Stimulated activated naive CD8-positive, alpha-beta T cell treated with anti-CD3 and anti-CD28 coated beads, Interleukin-15, Interleukin-2, amounts not matched to agents 100 ng/mL and 50 ng/mL, for 24 hours (primary cell): ENCODE results near the gene C1orf232.

Source experiments
- H3K27ac Mint-ChIP-seq: one replicate; pipeline ENCODE4 v1.8.0; 2021; ENCODE audit warnings: mild to moderate bottlenecking, mixed read lengths
- H3K27me3 Mint-ChIP-seq: one replicate; pipeline ENCODE4 v1.8.0; 2021; ENCODE audit warnings: mixed read lengths
- H3K36me3 Mint-ChIP-seq: one replicate; pipeline ENCODE4 v1.8.0; 2021; ENCODE audit warnings: low read depth, mixed read lengths
- H3K4me1 Mint-ChIP-seq: one replicate; pipeline ENCODE4 v1.8.0; 2021; ENCODE audit warnings: low read depth, mixed read lengths
- H3K4me3 Mint-ChIP-seq: one replicate; pipeline ENCODE4 v1.8.0; 2021; ENCODE audit warnings: mild to moderate bottlenecking, mixed read lengths
- H3K9me3 Mint-ChIP-seq: one replicate; pipeline ENCODE4 v1.8.0; 2021; ENCODE audit warnings: mixed read lengths

The C1orf232 gene

DNA sequence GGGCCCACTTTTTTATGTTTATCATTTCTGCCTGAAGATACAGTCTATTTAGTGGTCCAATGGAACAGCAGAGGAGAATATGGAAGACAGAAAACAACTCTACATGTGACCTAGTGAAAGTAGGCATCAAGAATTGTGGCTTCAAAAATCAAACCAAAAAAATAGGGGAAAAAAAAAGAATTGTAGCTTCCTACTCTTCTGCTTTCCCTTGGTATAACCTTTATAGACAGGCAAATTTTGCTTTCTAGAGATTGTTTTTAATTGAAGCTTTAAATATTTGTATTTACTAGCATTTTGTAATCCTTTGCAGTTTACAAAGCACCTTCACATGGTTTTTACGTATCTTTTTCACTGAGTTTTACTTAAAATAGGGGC is 42.8 kb downstream of the C1orf232 start:
- H3K36me3 Mint-ChIP-seq: peaks cover 23% of the 10 kb centered on the region

DNA sequence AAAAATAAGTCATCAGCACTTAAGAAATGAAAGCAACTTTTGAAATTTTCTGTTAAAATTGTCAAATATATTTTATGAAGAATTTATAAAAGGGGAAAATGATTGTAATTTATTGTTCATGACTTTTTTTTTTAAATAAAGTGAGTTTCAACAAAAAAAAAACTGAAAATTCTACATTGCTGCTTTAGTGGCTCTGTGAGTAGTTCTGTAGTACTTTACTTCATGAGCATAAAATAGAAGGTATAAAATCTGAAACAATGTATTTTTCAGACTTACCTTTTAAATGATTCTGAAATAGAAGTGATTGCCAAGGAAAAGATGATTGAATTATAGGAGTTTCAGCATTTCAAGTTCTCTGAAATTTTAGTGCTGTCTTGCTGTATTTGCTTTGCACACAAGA is 43.4 kb downstream of the C1orf232 start:
- peaks cover 65% of the 10 kb centered on the region for H3K4me1 Mint-ChIP-seq

More for the DNA sequence above, 42.8 kb downstream of the C1orf232 start:
- Mint-ChIP-seq H3K4me3 (peak overlapping the region; percentile 67), H3K9me3 (no peaks in the 10 kb centered on the region), H3K27me3 (no peaks in the 10 kb centered on the region), H3K27ac (peak overlapping the region; percentile 57), H3K4me1 (peaks cover 64% of the 10 kb centered on the region)

DNA sequence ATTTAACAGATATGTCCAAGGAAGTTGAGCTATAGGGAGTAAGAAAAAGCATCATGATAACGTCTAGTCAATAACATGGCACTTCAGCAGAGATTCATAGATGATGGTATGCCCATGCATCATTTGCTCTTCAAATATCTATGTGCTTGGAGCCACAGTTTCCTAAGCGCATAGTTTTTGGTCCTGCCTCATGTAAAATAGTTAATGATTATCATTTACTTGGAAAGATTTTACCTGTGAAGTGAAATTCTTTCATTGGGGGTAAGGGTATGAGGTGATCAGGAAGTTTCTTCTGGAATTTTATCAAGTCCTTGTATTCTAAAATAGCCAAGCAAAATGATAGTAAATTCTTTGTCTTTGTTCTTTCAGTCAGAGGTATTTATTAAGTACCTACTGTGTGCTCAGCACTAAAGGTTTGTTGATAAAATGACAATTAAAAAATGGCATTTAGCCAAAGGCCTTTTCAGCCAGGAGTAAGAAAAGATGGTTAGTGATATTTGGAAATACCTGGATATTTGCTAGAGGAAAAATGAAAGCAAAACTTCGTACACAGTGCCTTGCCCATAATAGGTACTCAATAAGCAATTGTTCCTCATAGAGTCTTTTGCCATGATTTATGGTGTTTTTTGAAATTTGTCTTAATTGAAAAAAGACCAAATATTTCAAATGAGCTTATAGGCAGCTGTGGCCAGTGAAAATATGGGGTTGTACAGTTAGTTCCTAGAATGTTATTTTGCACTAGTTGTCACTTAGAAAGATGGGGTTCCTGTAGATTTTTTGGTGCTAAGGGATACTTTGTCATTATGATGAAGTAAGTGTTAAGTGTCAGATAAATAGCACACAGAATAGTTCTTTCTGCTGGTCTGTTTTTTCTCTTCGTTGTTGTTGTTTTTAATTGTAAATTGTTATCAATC is 44.1 kb downstream of the C1orf232 start:
- no peaks in the 10 kb centered on the region for H3K27me3 Mint-ChIP-seq
- H3K27ac Mint-ChIP-seq: no peak overlapping the region
- H3K9me3 Mint-ChIP-seq: no peaks in the 10 kb centered on the region
- peaks cover 31% of the 10 kb centered on the region for H3K36me3 Mint-ChIP-seq
- no peak overlapping the region for H3K4me3 Mint-ChIP-seq
- peaks cover 72% of the 10 kb centered on the region for H3K4me1 Mint-ChIP-seq

More for the DNA sequence above, 43.4 kb downstream of the C1orf232 start:
- Mint-ChIP-seq H3K4me3 (no peak overlapping the region), H3K36me3 (peaks cover 24% of the 10 kb centered on the region), H3K27me3 (no peaks in the 10 kb centered on the region), H3K27ac (peak overlapping the region; percentile 57), H3K9me3 (no peaks in the 10 kb centered on the region)

DNA sequence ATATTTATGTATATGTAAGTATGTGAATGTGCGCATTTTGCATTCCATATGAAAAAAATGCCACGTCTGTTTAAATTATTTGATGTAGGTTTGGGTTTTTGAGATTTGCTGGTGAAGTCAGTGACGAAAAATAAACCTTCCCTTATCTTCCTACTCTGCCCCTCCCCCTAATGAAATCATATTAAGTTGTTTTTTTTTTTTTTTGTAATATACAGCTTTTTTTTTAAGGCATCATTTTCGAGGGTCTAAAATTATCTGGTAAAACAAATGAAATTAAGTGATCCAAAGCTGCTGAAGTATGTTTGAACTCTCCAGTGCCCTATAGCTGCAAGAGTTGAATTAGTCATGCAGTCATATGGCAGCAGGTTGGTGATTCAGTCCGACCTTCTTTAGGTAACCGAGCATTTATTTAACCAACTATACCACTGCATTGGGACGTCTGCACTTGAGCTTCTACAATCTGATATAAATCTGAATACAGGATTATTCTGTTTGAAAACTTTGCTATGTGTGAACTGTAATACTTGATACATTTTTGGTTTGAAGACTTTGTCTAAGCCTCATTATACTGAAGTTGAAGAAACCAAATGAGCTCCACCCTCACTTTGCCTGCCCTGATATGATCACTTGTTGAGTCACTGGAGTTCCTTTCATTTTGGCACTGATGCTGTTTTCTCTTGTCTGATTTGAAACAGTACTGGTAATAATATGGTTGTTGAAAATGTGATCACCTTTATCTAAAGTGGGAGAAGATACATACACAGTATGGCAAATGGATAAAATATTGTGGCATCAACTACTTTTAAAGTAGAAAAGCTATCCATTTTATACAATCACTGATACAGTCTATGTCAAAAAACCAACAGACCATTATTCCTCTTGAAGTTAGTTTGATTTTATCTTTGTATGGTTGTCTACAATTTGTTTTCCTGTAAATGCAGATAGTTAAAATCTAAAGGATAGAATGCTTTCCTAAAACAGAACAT is 45.5 kb downstream of the C1orf232 start:
- no peaks in the 10 kb centered on the region for H3K27me3 Mint-ChIP-seq
- peaks cover 80% of the 10 kb centered on the region for H3K4me1 Mint-ChIP-seq
- H3K4me3 Mint-ChIP-seq: peak overlapping the region; percentile 3
- no peaks in the 10 kb centered on the region for H3K9me3 Mint-ChIP-seq
- peaks cover 42% of the 10 kb centered on the region for H3K36me3 Mint-ChIP-seq
- H3K27ac Mint-ChIP-seq: peak overlapping the region; percentile 13

DNA sequence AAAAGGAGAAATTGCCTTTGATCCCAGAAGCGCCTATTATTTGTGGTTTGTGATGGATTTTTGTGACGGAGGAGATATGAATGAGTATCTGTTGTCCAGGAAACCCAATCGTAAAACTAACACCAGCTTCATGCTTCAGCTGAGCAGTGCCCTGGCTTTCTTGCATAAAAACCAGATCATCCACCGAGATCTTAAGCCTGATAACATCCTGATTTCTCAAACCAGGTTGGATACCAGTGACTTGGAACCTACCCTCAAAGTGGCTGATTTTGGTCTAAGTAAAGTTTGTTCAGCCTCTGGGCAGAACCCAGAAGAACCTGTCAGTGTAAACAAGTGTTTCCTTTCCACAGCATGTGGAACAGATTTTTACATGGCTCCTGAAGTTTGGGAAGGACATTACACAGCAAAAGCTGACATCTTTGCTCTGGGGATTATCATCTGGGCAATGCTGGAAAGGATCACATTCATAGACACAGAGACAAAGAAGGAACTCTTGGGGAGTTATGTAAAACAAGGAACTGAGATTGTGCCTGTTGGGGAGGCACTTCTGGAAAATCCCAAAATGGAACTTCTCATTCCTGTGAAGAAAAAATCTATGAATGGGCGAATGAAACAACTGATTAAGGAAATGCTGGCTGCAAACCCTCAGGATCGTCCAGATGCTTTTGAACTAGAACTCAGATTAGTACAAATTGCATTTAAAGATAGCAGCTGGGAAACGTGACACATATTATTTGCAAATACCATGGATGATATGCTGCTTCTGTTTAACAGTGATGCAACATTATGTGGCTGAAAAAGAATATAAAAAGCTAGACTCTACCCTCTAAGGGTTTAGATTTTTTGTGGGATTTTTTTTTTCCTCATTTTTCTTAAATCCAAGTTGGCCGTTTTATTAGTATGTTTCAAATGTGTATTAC is 46.6 kb downstream of the C1orf232 start:
- Mint-ChIP-seq H3K4me1 (peaks cover 68% of the 10 kb centered on the region), H3K9me3 (no peaks in the 10 kb centered on the region), H3K4me3 (no peak overlapping the region), H3K27me3 (no peaks in the 10 kb centered on the region), H3K27ac (peak overlapping the region; percentile 38), H3K36me3 (peaks cover 46% of the 10 kb centered on the region)

- H3K36me3 Mint-ChIP-seq: peaks cover 47% of the 10 kb centered on the region
- no peaks in the 10 kb centered on the region for H3K9me3 Mint-ChIP-seq
- no peak overlapping the region for H3K4me3 Mint-ChIP-seq
- H3K4me1 Mint-ChIP-seq: peaks cover 51% of the 10 kb centered on the region
- H3K27ac Mint-ChIP-seq: peak overlapping the region; percentile 58
- H3K27me3 Mint-ChIP-seq: no peaks in the 10 kb centered on the region
These were observed 48.7 kb downstream of the C1orf232 start for GRCh38 chr1:26119892-26120608.

GRCh38 chr1:26114165-26114927 is 54.4 kb downstream of the C1orf232 start:
- Mint-ChIP-seq H3K27ac (no peak overlapping the region), H3K36me3 (peaks cover 26% of the 10 kb centered on the region), H3K4me1 (peaks cover 34% of the 10 kb centered on the region), H3K9me3 (no peaks in the 10 kb centered on the region), H3K4me3 (no peak overlapping the region), H3K27me3 (no peaks in the 10 kb centered on the region)
